DMS79 (cell line): ENCODE data around the gene BLTP3B.
"Not testable (repeated sequence)": the region's sequence is repeated elsewhere in the genome, so short reads cannot be mapped to it uniquely, and the experiment has no call there.

ENCODE experiments used
- DNase-seq: peaks from one replicate; lab custom pipeline; 2025; lab: John Stamatoyannopoulos, UW

The BLTP3B gene, protein sequence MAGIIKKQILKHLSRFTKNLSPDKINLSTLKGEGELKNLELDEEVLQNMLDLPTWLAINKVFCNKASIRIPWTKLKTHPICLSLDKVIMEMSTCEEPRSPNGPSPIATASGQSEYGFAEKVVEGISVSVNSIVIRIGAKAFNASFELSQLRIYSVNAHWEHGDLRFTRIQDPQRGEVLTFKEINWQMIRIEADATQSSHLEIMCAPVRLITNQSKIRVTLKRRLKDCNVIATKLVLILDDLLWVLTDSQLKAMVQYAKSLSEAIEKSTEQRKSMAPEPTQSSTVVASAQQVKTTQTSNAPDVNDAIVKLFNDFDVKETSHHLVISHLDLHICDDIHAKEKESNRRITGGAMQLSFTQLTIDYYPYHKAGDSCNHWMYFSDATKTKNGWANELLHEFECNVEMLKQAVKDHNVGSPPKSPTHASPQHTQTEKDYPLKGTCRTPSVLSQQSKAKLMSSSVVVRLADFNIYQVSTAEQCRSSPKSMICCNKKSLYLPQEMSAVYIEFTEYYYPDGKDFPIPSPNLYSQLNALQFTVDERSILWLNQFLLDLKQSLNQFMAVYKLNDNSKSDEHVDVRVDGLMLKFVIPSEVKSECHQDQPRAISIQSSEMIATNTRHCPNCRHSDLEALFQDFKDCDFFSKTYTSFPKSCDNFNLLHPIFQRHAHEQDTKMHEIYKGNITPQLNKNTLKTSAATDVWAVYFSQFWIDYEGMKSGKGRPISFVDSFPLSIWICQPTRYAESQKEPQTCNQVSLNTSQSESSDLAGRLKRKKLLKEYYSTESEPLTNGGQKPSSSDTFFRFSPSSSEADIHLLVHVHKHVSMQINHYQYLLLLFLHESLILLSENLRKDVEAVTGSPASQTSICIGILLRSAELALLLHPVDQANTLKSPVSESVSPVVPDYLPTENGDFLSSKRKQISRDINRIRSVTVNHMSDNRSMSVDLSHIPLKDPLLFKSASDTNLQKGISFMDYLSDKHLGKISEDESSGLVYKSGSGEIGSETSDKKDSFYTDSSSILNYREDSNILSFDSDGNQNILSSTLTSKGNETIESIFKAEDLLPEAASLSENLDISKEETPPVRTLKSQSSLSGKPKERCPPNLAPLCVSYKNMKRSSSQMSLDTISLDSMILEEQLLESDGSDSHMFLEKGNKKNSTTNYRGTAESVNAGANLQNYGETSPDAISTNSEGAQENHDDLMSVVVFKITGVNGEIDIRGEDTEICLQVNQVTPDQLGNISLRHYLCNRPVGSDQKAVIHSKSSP (N-terminal part only)

DNA sequence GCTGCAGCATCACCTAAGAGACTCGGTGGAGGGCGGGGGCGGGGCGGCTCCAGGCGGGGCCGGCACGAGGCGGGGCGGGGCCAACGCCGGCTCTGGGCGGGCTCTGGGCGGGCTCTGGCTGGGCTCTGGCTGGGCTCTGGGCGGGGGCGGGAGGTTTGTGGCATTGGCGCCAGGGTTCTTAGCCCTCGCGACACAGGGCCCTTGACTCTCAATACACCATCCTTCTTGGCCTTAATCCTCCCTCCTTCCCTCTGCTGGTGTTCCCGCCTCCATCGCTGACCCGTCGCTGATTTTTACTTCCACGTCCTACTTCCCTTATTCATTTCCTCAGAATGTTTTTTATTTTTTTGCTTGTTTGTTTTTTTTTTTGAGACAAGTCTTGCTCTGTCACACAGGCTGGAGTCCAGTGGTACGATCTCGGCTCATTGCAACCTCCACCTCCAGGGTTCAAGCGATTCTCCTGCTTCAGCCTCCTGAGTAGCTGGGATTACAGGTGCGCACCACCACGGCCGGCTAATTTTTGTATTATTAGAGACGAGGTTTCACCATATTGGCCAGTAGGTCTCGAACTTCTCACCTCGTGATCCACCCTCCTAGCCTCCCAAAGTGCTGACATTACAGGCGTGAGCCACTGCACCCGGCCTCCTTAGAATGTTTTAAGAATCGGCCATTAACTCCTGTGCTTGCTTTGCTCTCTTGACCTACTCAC lies at the start of gene BLTP3B:
Gene BLTP3B (minus strand): TSS at position 24 of the 709 bp plus-strand sequence. CDS start 239 bp downstream, outside the sequence.
- DNase-seq: peak; percentile 89

DNA sequence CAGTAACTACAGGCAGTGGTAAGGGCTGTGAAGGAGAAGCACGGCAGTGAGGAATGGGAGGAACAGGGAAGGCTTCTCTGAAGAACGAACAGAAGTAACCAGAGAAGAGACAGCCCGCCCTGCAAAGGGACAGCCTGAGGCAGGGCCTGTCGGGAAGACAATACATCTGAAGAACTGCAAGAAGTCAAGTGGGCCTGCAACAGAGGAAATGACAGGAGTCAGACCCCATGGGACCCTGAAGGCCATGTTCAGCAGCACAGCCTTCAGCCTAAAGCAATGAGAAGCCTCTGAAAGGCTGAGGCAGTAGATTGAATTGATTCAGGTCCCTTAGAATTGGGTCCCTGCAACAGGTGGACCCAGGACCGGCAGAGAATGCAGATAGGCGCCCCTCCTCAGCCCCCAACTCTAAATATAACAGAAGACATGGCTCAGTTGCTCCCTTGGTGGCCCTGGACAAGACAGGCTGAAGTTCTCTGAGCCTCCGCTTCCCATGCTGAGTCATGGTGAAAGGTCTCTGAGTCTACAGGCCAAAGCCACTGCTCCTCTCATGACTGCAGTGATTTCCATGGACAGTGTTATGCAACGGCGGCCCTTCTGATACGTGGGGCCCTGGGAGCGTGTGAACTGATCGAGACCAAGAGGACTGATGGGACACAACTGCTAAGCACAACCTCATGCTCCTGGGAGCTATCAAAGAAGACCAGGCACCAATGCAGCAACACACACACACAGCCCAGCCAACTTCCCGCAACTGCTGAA lies 47.1 kb upstream of the BLTP3B start:
- no peak for DNase-seq

- not testable (repeated sequence) for DNase-seq
Observed at GRCh38 chr12:100188888-100189635, 46.4 kb upstream of the BLTP3B start.

DNA sequence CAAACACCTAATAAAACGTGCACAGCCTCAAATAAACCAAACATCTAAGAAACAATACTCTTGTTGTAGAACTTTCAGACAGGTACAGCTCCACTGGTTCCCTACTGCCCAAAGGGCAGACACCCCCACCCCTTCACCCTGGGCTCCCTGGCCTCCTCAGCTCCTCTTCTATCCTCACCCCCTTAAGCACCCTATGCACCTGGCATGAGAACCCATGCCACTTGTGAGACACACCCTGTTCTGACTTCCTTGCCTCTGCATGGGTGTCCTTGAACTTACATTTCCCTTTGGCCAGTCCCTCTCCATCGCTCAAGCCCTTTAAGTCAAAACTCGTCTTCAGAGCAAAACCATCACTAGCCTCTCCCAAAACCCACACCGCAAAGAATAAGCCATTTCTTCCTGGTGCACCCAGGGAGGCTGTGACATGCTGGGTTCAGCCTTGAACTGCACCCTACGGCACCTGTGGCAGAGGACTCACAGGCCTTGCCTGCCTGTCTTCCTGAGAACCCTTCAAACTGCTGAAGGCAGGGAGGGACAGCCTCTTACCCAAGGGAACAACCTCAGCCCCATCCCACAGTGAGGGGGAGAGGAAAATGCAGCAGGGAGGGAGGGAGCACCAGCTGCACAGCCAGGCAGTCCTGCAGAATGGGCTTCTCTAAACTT lies 45.3 kb upstream of the BLTP3B start:
- no peak for DNase-seq

DNA sequence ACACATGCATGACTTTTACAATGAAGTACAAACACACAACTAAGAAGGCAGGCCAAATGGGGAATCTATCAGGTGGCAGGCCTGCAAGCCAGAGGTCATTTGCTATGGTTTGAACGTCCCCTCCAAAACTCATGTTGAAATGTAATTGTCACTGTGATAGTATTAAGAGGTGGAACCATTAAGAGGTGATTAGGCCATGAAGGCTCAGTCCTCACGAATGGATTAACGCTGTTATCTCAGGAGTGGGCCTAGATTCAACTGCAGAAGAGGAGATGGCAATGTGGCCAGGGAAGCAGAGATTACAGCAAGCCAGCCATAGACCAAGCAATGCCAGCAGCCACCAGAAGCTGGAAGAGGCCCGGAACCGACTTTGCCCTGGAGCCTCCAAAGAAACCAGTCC lies 44.4 kb upstream of the BLTP3B start:
- no peak for DNase-seq

GRCh38 chr12:100186071-100186470 lies 43.4 kb upstream of the BLTP3B start:
- DNase-seq: no peak

- DNase-seq: no peak
Observed at GRCh38 chr12:100185361-100185894, 42.8 kb upstream of the BLTP3B start.

DNA sequence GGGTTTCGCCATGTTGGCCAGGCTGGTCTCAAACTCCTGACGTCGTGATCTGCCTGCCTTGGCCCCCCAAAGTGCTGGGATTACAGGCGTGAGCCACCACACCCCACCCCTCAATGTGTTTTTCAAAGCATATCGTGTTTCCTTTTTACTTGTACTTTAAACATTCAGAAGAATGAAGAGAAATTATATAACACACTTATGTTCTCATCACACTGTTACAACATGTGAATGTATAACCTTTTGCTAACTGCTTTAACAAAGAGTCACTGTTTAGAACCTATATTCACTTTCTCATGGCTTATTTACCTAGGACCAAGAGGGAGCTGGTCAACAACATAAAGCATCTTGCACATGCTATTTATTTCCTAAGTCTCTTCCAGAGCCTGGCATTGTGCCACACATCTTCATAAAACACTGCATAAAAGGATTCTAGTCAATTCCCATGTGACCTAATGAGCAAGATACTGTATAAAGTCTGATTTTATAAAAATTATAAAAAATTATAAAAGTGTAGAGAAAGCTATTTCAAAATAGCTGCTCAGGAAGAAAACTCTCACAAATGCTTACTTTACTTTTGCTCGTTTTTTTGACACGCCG lies 42.0 kb upstream of the BLTP3B start:
- DNase-seq: no peak

- DNase-seq: no peak
Observed at GRCh38 chr12:100179252-100179651, 36.6 kb upstream of the BLTP3B start.

DNA sequence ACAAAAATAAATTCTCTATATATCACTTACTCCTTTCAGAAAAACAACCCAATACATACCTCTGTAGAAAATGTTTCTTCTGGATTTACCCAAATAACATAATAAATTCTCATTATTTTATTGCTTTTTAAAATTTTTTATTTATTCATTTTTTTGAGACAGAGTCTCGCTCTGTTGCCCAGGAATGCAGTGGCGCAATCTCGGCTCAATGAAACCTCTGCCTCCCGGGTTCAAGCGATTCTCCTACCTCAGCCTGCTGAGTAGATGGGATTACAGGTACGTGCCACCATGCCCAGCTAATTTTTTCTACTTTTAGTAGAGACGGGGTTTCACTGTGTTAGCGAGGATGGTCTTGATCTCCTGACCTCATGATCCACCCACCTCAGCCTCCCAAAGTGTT lies 33.8 kb upstream of the BLTP3B start:
- DNase-seq: not testable (repeated sequence)

DNA sequence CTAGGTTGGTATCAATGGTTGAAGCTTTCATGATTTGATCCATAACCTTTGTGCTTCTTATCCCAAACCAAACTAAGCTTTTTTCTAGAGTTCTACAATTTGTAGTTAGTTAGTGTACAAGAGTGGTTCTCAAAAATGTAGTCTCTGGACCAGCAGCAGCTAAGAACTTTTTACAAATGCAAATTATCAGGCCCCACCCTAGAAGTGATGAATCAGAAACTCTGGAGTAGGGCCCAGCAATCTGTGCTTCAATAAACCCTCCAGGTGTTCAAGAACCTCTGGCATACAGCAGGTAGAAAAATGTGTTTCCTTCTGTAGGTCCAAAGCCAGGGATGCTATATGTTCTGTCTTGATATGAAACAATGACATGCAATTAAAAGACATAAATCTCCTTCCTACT lies 31.8 kb upstream of the BLTP3B start:
- no peak for DNase-seq

- DNase-seq: no peak
Observed at GRCh38 chr12:100173111-100173510, 30.4 kb upstream of the BLTP3B start.

DNA sequence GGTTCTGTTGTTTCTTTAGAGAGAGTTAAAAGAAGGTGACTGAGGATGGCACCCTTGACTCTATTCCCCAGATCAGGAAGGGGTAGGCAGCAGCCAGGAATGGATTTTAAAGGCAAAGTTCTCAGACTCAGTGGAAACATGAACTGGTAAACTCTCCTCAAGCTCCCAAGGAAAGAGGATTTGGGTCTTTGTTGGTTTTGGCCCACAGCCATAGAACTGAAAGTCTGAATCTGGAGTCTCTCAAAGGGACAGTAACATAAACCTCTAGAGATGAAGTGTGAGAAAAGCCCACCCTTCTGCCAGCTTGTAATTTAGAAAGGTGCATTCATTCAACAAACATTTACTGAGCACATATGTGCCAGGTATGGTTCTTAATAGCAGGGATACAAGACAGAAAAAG lies 28.6 kb upstream of the BLTP3B start:
- no peak for DNase-seq

GRCh38 chr12:100170313-100170858 lies 27.7 kb upstream of the BLTP3B start:
- DNase-seq: no peak

DNA sequence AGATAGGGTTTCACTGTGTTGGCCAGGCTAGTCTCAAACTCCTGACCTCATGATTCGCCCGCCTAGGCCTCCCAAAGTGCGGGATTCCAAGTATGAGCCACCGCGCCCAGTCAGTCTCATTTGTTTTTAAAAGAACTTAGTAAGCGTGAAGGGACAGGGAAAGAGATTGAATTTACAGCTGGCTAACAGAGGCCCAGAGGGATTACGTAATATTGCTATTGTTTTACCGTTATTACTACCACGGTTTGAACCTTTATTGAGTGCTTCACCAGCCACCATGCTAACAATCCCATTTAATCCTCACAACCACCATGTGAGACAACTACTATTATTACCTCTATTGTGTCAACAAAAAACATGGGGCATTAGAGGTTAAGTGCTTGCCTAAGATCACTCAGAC lies 26.7 kb upstream of the BLTP3B start:
- no peak for DNase-seq

- DNase-seq: no peak
Observed at GRCh38 chr12:100168562-100168961, 25.9 kb upstream of the BLTP3B start.

GRCh38 chr12:100166232-100166631 lies 23.6 kb upstream of the BLTP3B start:
- DNase-seq: no peak

GRCh38 chr12:100165356-100165755 lies 22.7 kb upstream of the BLTP3B start:
- DNase-seq: no peak
